RWPE1 (cell line): Measurements from ENCODE around the gene MORN5.

ENCODE experiments used
- CTCF ChIA-PET: fragments of 350-600 bp; sonication (Branson Sonifier 250); formaldehyde crosslinking; extraction: SDS; loops from one replicate; lab custom pipeline; 2021; lab: Yijun Ruan, JAX
- POLR2A ChIA-PET: fragments of 400-600 bp; formaldehyde crosslinking; extraction: SDS; loops from one replicate; lab custom pipeline; 2020; ENCODE audit warnings: antibody characterized with exemption; ENCODE audit not compliant: low non-redundant PET; lab: Yijun Ruan, JAX
- DNase-seq: peaks from one replicate; pipeline ENCODE4 v3.0.0; 2012; ENCODE audit warnings: low spot score
- H3K27ac ChIP-seq: fragments of 450-650 bp; 2 replicates; pipeline ENCODE4 v1.5.1; 2017
- TF ChIP-seq, protein P1 (sequence below): fragments of 450-650 bp; conservative IDR thresholded peaks from 2 replicates; pipeline ENCODE4 v1.5.1; 2017; ENCODE audit warnings: low read depth, mild to moderate bottlenecking

Gene MORN5

GRCh38 chr9:122204491-122204890 is 44.8 kb downstream of the MORN5 start:
- CTCF ChIA-PET = interaction anchor here (0.7 kb wide), 1 partner anchor 895 kb away, joined by 3 read pairs; no protein-coding TSS in a partner anchor
- TF ChIP-seq, protein P1, sequence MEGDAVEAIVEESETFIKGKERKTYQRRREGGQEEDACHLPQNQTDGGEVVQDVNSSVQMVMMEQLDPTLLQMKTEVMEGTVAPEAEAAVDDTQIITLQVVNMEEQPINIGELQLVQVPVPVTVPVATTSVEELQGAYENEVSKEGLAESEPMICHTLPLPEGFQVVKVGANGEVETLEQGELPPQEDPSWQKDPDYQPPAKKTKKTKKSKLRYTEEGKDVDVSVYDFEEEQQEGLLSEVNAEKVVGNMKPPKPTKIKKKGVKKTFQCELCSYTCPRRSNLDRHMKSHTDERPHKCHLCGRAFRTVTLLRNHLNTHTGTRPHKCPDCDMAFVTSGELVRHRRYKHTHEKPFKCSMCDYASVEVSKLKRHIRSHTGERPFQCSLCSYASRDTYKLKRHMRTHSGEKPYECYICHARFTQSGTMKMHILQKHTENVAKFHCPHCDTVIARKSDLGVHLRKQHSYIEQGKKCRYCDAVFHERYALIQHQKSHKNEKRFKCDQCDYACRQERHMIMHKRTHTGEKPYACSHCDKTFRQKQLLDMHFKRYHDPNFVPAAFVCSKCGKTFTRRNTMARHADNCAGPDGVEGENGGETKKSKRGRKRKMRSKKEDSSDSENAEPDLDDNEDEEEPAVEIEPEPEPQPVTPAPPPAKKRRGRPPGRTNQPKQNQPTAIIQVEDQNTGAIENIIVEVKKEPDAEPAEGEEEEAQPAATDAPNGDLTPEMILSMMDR = no peak
- H3K27ac ChIP-seq = no peak overlapping the region
- POLR2A ChIA-PET = no interaction called here
- DNase-seq = no peak

- ChIA-PET POLR2A (no interaction called here), CTCF (no interaction called here)
- H3K27ac ChIP-seq = no peak overlapping the region
- no peak for DNase-seq
- TF ChIP-seq, protein P1 = no peak
Measured at GRCh38 chr9:122205176-122205575, 45.5 kb downstream of the MORN5 start.

GRCh38 chr9:122206118-122207046 is 46.7 kb downstream of the MORN5 start:
- no peak for DNase-seq
- CTCF ChIA-PET = no interaction called here
- H3K27ac ChIP-seq = peak overlapping the region; percentile 46
- POLR2A ChIA-PET = no interaction called here
- TF ChIP-seq, protein P1 = no peak

DNA sequence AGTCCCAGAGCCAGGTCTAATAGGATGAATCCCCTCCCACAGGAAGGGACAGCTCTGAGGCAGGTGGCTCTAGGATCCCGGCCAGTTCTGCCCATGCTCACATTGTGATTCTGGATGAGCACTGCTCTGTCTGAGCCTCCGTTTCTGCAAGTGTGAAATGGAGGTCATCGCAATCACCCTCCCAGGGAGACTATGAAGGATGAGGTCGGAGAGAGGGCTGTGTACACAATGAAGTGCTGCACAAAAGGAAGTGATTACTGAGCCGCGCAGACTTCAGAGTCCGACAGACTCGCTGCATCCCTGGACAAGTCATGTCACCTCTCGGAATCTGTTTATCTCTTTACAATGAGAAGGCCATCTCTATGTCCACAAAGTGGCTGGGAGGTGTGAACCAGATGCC is 47.4 kb downstream of the MORN5 start:
- ChIA-PET POLR2A (no interaction called here), CTCF (no interaction called here)
- no peak overlapping the region; the same call in 1 of the 2 replicates for H3K27ac ChIP-seq
- DNase-seq = no peak
- TF ChIP-seq, protein P1 = no peak

DNA sequence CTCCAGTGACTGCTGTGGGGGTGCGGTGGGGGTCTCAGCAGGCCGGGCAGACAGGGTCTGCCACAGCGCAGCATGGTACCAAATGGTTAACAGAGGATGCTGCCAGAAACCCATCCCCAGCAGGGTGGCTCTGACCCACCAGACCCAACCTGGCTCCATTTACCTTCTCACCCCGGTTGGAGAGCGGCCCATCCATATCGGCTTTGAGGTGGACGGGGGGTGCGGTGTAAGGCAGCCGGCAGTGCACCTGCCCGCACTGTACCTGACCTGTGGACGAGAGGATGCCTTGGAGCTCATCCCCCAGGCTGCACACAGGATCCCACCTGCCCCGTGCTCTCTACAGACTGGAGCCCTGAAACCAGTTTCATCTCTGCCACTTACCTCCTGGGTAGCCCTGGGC is 49.7 kb downstream of the MORN5 start:
- ChIA-PET POLR2A (no interaction called here), CTCF (interaction anchor here (0.7 to 1.0 kb wide), 2 partner anchors 51 to 180 kb away, joined by 3 to 5 read pairs; no protein-coding TSS in a partner anchor)
- TF ChIP-seq, protein P1 = no peak
- DNase-seq = no peak
- no peak overlapping the region for H3K27ac ChIP-seq

DNA sequence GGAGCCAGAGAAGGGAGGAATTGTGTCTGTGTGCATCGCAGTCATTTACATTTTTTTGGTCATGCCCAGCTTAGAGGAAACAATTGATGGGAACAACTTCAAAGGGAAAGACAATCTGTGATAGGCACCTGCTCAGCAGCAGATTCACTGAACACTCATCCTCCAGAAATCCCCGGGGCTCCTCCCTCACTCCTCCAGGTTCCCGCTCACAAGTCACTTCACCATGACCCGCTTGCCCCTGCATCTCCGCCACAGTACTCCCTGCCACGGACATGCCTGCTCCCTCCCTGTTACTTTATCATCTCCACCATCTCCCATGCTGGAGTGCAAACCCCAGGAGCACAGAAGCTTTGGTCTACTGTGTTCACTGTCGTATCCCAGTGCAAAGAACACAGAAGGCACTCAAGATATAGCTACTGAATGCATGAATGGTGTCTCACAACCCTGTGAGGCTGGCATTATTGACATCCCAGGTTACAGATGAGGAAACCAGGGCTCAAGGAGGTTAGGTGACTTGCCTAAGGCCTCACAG is 52.8 kb downstream of the MORN5 start:
- no peak overlapping the region for H3K27ac ChIP-seq
- POLR2A ChIA-PET = interaction anchor here (0.5 kb wide), 1 partner anchor 33 kb away, joined by 4 read pairs; no protein-coding TSS in a partner anchor
- CTCF ChIA-PET = interaction anchor here (0.5 to 0.7 kb wide), 2 partner anchors 418 to 1190 kb away, joined by 4 read pairs; no protein-coding TSS in a partner anchor
- no peak for DNase-seq
- TF ChIP-seq, protein P1 = no peak
